T1000 (cell line): ENCODE measurements around the gene DYSF.

ENCODE experiments used
- DNase-seq: peaks from one replicate; lab custom pipeline; 2025; ENCODE audit warnings: mixed read lengths; lab: John Stamatoyannopoulos, UW

Gene DYSF

DNA sequence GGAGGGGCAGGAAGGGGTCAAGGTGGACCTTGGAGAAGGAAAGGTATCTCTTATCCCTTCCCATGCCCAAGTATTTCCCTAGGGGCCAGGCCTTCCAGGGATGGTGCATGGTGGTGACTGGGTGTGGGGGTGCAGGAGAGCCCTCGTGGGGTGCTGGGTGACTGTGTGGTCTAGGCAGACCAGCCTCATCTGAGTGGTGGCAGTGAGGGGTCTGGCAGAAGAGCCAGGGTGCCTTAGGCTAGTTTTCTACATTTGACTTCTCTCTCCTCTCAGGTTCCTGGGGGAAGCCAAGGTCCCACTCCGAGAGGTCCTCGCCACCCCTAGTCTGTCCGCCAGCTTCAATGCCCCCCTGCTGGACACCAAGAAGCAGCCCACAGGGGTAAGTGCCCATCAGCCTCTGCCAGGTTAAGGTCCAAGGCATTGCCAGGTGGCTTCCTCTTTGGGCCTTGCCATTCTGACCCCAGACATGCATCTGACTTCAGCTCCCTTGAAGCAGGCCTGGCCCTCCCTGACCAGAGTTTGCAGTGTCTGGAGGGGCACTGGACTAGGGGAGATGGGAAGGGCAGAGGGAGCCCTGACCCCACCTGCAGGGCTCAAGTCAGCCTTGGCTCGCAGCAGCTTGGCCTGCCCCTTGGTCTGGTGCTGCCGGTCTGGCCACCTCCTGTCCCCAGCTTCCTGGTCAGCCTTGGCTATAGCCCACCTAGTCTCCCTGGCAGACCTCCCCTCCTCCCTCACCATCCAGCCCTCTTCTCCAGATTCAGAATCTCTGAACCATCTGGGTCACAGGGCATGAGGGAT, 49.8 kb downstream of the DYSF start:
- DNase-seq = no peak

DNA sequence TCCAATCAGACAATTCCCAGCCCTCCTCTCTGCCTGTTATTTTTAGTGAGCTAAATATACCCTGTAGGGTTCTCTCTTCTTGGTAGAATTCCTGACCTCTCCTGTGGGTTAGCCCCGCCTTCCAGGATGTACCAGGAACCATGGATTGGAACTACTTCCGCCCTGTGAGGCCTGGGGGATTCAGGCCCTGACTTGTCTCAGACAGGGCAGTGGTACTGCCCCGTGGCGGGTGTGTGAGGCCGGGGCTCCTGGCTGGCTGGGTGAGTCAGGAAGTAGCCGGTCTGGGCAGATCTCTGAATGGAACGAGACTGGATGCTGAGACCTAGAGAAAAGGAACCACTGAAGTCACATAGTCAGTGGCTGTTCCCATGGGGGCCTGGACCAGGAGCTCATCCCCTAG, 50.5 kb downstream of the DYSF start:
- no peak for DNase-seq

DNA sequence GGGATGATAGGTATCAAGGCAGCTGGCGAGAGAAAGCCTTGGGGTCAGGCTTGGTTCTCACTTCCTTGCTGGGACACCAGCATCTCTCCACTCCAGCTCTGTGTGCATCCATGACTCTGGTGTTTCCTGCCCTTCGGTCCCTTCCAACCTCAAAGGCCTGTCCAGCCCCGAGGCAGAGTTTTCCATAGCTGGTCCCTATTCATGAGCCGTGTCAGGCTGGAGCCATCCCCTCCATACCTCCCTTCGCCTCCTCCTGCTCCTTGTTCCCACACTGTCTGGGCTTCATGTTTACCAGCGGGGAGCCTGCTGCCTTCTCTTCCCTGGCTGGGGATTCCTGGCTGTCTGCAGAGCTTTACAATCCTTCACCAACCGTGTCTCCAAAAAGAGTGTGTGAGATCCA, 51.2 kb downstream of the DYSF start:
- DNase-seq = no peak

DNA sequence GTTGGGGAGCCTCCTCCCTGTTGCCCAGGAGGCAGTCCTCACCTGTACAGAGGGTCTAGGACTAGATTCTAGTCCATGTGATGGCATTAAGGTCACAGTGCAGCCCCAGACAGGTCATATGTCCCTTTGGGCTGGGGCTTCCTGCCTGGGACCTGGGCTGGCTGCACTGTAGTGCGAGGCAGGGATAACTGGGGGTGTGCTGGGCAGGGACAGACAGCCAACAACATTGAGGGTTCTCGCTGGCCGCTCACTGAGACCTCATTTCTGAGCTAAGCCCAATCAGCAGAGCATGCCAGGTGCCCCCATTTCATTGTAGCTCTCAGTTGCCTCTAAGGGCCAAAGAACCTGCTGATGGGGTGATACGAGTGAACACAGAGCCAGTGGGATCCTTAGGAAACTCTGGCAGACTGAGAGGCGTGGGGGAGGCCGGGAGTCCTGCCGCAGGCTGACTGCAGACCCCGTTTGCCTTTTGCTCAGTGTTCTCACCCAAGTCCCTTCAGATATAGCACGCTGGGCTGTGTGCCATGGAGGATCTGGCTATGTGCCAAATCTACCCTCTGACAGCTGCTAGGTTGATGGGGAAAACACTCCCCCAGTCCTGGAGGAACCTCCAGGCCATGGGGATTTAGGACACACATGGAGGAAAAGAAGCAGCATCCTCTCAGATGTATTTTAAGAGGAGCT, 51.9 kb downstream of the DYSF start:
- DNase-seq = no peak

DNA sequence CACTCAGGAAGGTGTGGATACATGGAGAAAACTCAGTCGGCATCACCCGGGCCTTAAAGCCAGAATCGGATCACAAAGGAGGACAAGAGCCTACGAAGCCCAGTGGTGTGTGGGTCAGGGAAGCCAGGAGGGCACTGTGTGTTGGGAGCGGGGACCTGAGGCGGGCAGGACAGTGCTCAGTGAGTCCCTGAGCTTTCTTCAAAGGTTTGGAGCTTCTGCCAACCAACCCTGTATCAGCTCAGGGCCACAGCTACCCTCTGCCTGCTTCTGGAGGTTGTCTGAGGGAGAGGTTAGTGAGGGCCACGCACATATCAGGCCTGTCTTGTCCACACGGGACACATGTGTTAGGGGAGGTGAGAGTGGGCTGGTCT, 52.4 kb downstream of the DYSF start:
- DNase-seq = no peak

DNA sequence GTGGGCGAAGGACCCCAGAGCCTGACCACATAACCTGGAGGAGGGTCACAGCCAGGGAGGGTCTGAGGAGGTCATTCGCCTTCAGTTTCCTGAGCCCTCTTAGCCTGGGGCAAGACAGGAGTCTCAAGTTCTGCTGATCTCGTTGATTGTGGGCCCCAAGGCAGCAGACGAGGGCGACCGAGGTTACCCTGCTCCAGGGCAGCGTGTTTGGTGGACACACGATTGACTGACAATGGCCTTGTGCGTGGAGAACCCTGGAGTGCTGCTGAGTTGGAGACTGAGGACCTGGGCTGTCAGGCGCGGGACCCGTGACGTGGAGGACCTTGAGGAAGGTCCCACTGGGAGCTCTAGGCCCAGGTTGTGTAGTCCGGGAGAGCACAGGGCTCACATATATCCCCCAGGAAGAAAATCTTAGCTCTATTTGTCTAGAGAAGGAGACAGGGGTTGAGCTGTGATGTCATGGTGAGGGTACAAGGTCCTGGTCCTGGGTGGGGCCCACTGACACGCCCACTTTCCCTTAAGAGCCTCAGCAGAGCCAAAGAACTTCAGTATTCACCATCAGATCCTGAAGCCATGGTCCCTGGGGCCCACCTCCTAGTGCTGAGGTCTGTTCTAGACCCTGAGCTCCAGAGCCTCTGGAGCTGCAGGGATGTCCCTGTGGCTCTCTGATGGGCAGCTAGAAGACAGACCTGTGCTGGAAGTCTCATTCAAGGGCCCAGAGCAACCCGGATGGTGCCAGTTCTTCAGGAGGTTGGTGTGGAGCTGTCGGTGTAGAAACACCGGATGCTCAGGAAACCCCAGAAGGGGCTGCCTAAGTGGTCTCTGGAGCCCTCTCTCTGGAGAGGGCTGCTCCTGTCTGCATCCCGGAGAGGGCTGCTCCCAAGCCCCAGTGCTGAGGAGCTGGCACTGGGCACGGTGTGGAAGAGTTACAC, 53.1 kb downstream of the DYSF start:
- no peak for DNase-seq

DNA sequence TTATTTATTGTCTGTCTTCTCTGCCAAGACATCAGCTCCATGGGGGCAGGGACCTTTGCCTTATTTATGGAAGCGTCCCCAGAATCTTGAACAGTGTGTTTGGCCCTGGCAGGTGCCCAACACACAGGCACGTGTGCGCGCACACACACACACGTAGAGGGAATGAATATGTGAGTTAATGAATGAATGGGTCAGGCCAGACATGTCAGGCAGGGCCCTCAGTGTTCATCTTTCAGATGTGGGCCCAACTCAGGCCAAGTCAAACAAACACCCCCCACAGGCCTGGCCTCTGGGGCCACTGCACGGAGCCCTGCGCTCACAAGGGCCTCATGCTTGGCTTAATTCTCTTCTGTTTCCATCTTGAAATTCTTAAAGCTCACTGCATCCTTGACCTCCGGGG, 54.1 kb downstream of the DYSF start:
- no peak for DNase-seq

DNA sequence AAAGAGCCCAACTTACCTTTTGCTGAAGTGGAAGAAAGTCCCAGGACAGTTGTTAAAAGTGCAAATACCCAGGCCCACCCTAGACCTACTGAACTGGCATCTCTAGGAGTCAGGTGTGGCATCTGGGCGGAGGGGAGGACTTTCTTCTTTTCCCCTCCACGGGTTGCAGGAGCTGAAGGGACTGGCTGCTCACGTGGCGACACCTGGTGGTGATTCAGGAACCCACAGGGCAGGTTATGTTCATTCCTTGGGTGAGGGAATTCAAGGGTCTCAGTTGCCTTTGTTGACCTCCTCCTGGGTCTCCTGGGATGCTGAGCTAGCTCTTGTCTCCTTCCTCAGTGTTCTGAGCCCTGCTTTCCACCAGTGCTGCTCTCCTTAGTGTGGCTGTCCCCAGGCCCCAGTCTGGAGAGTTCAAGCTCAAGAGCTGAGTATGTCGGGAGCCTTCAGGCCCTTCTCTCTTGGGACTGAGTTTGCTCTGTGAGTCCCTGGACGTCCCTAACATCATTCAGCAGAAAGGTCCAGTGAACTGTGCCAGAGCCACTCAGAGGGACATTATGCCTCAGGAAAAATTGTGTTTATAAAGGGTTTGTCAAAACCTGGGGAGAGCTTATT, 56.9 kb downstream of the DYSF start:
- peak; percentile 12 for DNase-seq

DNA sequence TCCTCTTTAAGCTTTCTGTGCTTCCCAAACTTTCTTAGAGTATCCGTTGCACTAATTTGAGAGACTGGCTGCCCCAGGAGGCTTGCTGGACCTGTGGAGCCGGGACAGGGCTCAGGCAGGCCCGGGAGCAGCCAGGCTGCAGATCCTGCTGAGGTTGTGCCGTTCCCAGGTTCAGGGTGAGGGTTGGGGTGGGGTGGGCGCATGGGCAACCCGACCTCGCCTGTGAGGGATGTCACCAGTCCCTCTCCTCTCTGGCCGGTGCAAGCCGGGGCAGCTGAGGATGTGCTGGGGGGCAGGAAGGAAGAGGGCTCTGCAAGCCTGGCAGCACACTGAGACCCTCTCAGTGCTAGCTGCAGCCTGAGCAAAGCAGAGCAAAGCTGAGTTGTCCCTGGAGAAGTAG, 57.6 kb downstream of the DYSF start:
- DNase-seq = no peak

DNA sequence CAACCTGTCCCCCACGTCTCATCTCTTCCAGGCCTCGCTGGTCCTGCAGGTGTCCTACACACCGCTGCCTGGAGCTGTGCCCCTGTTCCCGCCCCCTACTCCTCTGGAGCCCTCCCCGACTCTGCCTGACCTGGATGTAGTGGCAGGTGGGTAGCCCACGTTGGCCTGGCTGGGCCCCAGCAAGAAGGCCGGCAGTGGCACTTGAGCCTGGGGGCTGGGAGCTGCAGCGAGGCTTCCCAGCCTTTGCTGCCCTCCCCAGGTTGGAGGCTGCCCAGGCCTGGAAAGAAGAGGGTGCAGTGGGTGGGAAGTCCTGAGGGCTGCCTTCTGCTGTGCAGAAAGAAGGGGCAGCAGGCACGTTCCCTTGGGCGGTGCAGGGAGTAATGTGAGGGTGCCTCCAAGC, 58.4 kb downstream of the DYSF start:
- no peak for DNase-seq

DNA sequence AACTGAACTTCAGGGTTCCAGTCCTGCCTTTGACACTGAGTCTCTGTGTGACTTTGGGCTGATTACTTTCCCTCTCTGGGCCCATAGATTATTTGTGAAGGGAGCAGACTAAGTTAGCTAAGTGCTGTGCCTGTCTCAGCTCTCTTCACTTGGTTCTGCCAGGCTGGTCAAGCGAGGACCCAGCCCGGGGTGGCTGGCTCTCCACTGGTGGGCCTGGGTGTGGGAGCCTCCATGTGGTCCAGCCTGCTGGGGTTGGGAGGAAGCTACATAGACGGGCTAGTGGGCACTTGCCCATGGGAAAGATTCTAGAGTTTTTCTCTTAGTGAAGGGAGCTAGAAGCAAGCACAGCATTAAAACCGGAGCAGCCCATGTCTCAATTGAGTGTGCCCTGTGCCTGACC, 59.0 kb downstream of the DYSF start:
- no peak for DNase-seq

DNA sequence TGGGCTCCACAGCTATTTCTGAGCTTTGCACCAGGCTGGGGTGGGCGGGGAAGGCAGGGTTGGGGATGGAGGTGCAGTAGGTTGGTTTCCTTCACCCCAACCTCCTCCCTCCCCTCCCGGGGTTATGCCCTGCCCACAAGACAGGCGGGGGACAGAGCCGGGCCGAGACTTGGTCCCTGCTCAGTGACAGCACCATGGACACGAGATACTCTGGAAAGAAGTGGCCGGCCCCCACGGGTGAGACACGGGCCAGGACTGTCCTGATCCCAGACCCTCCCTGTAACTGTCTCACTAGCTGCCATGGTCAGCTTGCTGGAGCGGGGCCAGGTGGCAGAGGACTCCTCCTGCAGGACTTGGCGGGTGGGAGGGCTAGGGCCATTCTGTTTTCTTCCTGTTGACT, 59.7 kb downstream of the DYSF start:
- no peak for DNase-seq

DNA sequence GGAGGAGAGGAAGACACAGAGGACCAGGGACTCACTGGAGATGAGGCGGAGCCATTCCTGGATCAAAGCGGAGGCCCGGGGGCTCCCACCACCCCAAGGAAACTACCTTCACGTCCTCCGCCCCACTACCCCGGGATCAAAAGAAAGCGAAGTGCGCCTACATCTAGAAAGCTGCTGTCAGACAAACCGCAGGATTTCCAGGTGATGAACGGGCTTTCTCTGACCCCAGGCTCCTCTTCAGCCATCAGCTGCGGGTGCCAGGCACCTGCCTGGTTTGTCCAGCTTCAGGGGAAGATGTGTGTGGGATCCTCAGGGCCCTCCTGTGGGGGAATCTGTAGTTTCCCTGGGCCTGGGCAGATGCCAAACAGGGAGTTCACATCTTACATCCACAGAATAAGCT, 60.4 kb downstream of the DYSF start:
- no peak for DNase-seq

DNA sequence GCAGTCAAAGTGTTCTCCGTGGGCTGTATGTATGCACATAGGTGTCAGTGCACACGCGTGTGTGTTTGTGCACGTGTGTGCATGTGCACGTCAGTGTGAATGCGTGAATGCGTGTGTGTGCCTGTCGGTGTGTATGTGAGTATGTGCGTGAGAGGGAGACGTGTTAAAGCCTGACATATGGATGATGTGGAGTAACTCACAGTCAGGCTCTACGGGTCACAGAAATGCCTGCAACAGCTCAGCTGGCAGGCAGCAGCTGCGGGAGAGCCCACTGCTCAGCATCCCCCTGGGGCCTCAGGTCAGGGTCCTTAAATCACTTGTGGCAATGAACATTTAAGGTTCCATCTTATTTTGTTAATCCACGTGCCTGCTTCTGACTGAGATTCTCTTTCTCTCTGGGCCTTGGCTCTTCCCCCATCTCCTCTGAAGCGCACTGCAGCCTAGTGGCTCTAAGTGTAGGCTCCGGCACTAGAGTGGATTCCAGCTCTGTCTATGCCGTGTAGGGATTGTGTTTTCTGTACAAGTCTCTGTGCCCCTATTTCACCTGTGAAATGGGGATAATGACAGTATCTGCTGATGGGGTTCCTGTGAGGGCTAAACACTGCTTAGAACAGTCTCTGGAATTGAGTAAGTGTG, 63.0 kb downstream of the DYSF start:
- no peak for DNase-seq

DNA sequence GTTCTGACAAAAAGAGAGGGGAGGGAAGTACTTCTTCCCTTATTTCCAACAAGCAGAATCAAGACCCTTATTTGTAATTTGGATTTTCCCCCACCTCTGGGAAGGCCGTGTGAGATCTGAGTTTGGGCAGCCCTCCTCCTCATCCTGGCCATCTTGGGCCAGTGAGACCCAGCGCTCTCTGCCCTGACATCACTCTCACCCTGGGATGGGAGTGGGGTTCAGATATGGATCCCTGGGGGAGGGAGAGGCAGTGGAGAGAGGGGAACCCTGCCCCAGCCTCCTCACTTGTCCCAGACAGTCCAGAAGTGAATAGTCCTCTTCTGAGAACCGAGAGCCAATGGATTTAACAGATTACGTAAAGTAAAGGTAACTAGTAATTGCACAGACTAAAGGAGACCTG, 64.5 kb downstream of the DYSF start:
- no peak for DNase-seq

DNA sequence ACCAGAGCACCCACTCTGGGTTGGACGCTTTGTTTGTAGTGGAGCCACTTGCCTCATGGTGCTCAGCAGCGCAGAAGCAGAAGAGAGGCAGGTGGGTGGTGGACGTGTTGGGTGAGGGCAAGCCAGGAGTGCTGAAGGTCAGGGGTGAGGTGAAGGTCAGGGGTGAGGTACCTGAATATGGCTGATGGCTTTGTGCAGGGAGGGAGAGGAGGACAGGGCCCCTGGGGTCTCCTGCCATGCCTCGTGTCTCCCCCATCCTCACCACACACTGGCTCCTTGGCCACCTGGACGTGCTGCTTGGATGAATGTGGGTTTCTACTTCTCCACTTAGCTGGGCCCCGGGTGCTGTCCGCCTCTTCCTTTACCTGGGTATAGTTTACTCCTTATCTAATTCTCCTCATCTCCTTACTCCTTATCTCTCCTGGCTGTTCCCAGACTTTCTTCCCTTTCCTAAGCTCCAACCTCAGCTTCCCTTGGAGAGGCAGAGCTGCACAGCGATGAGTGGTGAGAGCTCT, 68.1 kb downstream of the DYSF start:
- DNase-seq = no peak

DNA sequence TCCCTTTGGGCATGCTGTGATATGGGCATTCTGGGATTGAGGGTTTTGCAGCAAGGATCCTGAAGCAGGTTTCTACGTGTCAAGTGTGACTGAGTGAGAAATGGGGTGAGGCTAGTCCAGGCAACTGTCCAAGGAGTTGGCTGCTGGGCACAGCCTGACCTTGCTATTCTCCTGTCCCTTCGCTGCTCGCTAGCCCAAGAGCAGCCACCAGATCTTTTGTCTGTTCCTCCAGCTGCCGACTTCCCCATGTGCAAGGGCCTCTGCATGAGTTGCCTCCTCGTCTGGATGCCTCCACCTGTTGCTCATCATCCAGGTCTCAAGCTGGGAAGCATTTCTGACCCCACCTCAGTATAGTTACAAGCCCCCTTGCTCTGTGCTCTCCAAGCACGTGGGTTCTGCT, 71.1 kb downstream of the DYSF start:
- no peak for DNase-seq

DNA sequence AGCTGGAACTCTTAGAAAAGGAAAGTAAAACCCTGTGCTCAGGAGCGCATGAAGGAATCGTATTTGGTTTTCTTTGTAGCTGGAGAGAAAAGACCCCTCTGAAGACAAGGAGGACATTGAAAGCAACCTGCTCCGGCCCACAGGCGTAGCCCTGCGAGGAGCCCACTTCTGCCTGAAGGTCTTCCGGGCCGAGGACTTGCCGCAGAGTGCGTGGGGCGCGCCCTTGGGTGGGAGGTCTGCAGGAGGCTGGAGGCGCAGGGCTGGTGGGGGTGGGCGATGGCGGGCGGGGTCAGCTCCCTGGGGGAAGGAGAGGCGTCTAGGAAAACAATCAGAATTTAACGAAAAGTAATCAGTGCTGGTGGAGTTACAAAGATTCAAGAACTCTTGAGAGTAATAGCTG, 72.8 kb downstream of the DYSF start:
- DNase-seq = no peak

DNA sequence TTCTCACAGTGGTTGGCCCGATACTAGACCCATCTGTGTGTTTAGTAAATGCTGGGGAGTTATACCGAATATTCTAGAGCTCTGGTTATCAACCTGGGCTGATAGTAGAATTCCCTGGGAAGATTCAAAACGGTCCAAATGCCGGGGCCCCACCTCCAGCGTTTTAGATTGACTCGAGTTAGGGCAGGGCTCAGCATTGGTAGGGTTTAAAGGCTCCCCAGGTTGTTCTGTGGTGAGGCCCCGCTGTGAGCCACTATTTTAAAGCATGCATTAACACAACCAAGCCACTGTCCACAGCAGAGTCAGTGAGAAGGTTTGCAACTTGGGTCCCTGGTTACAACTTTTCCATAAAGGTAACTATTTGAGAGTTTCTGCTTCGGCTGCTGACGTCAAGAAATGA, 73.6 kb downstream of the DYSF start:
- no peak for DNase-seq

DNA sequence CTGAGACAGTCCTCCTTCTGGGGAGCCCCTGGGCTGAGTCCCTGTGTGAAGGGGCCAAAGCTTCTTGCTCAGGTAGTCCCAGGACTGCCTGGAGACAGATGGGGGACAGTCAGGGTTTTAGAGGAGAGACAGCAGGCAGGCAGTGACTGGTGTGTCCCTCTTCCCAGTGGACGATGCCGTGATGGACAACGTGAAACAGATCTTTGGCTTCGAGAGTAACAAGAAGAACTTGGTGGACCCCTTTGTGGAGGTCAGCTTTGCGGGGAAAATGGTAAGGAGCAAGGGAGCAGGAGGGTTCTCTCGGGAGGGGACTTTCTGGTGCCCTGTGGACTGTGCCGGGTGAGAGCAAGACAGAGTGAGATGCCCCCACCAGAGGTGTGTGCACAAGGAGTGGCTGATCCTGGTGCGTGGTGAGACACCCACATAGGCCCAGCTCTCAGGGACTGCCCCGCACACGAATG, 74.8 kb downstream of the DYSF start:
- no peak for DNase-seq

DNA sequence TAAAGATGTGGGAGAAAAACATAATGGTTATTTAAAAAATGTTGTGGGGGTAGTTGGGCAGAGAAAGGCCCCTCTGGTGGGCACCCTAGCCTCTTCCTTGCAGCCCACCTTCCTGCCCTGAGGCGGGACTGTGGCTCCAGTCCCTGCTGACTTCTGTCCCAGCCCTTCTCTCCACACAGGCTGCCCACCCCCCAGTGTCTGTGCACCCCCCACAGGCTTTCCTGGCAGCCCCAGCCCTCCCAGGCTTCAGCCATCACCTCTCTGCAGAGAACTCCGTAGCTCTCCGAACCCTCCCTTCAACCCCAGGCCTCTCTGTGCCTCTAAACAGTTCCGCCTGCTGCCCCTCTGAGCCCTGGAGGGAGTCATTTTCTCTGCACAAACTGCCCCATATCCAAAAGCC, 75.4 kb downstream of the DYSF start:
- no peak for DNase-seq

DNA sequence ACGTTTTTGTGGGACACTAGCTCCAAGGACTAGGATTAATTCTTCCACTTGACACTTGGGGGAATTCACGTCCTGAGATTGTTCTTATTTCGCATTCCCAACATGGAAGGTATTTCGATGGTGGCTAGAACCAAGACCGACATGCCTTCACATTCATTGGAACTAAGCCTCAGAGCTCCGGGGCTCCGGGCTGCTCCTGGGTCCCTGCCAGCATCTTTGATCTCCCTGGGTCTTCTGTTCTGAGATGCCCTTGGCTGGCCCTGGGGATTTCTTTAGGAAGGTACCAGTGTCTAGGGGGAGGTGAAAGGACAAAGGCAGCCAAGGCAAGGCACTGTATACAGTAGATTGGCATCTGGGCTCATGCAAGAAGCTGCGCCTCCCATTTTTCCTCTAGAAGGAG, 76.8 kb downstream of the DYSF start:
- no peak for DNase-seq
